Activated CD4-positive, alpha-beta T cell treated with anti-CD3 and anti-CD28 coated beads, Interleukin-2, amount 10 ng/mL, durations not matched to agents 24 days and 14 days (primary cell): ENCODE measurements around the gene ZCCHC2. TPM values are rescaled to one million over a fixed set of nuclear protein-coding genes. Genes with fewer than 3 reads are reported as not detected.

ENCODE experiments used
- DNase-seq: peaks from one replicate; pipeline ENCODE4 v3.0.0; 2022
- H3K27ac Mint-ChIP-seq: one replicate; pipeline ENCODE4 v1.8.0; 2022; ENCODE audit warnings: mild to moderate bottlenecking, mixed read lengths
- H3K27me3 Mint-ChIP-seq: one replicate; pipeline ENCODE4 v1.8.0; 2022; ENCODE audit warnings: mixed read lengths
- H3K36me3 Mint-ChIP-seq: one replicate; pipeline ENCODE4 v1.8.0; 2022; ENCODE audit warnings: low read depth, mild to moderate bottlenecking, mixed read lengths
- H3K4me1 Mint-ChIP-seq: one replicate; pipeline ENCODE4 v1.8.0; 2021; ENCODE audit warnings: mixed read lengths
- H3K4me3 Mint-ChIP-seq: one replicate; pipeline ENCODE4 v1.8.0; 2022; ENCODE audit warnings: mild to moderate bottlenecking, moderate library complexity, mixed read lengths
- H3K9me3 Mint-ChIP-seq: one replicate; pipeline ENCODE4 v1.8.0; 2021; ENCODE audit warnings: mixed read lengths
- intact Hi-C: fragments of 100-400 bp; cut with micrococcal nuclease; formaldehyde crosslinking; loops from one replicate; pipeline ENCODE4 v1.15.1; 2023
- total RNA-seq: library from RNA; stranded (reverse); gene quantifications from 2 replicates; pipeline ENCODE4 v1.2.3, GENCODE V29; 2022

The ZCCHC2 gene
- 47.0 and 52.8 TPM in 2 replicates for total RNA-seq

GRCh38 chr18:62522504-62523254 is at the start of gene ZCCHC2:
TSS of gene ZCCHC2 (plus strand) at chr18:62523025. CDS start at chr18:62523425, 400 bp downstream.
- Mint-ChIP-seq H3K36me3 (peaks cover 32% of the 10 kb centered on the region), H3K4me1 (peaks cover 21% of the 10 kb centered on the region), H3K4me3 (peak within 1 kb of the TSS; percentile 93), H3K9me3 (peaks cover 10% of the 10 kb centered on the region), H3K27me3 (no peaks in the 10 kb centered on the region), H3K27ac (peak within 1 kb of the TSS; percentile 94)
- peak; percentile 100 for DNase-seq
- intact Hi-C loops: loop anchor here (1.0 to 10.0 kb wide), 10 partner anchors 16 to 900 kb away; partner anchors contain the start of genes BCL2, KDSR, PHLPP1 and TNFRSF11A

GRCh38 chr18:62479574-62479973 is 43.3 kb upstream of the ZCCHC2 start:
- Mint-ChIP-seq H3K9me3 (peaks cover 42% of the 10 kb centered on the region), H3K36me3 (no peaks in the 10 kb centered on the region), H3K4me3 (no peak overlapping the region), H3K27ac (no peak overlapping the region), H3K27me3 (peaks cover 29% of the 10 kb centered on the region), H3K4me1 (no peaks in the 10 kb centered on the region)
- intact Hi-C loops: no loop called here
- DNase-seq: no peak

- H3K27me3 Mint-ChIP-seq: peaks cover 32% of the 10 kb centered on the region
- no peak for DNase-seq
- intact Hi-C loops: no loop called here
These were observed 41.9 kb upstream of the ZCCHC2 start for GRCh38 chr18:62480927-62481326.

GRCh38 chr18:62484941-62485340 is 37.9 kb upstream of the ZCCHC2 start:
- intact Hi-C loops: no loop called here
- peaks cover 32% of the 10 kb centered on the region for H3K9me3 Mint-ChIP-seq
- H3K27ac Mint-ChIP-seq: no peak overlapping the region
- H3K4me1 Mint-ChIP-seq: peaks cover 3% of the 10 kb centered on the region
- no peaks in the 10 kb centered on the region for H3K36me3 Mint-ChIP-seq
- H3K27me3 Mint-ChIP-seq: peaks cover 22% of the 10 kb centered on the region
- H3K4me3 Mint-ChIP-seq: no peak overlapping the region
- DNase-seq: peak; percentile 45

More at GRCh38 chr18:62480927-62481326, 41.9 kb upstream of the ZCCHC2 start:
- Mint-ChIP-seq H3K36me3 (no peaks in the 10 kb centered on the region), H3K4me3 (no peak overlapping the region), H3K27ac (no peak overlapping the region), H3K4me1 (peaks cover 3% of the 10 kb centered on the region), H3K9me3 (peaks cover 41% of the 10 kb centered on the region)

- DNase-seq: no peak
- Mint-ChIP-seq H3K4me1 (peaks cover 3% of the 10 kb centered on the region), H3K27ac (no peak overlapping the region), H3K9me3 (peaks cover 25% of the 10 kb centered on the region), H3K27me3 (peaks cover 19% of the 10 kb centered on the region), H3K36me3 (no peaks in the 10 kb centered on the region), H3K4me3 (no peak overlapping the region)
- intact Hi-C loops: no loop called here
These were observed 37.1 kb upstream of the ZCCHC2 start for GRCh38 chr18:62485684-62486083.

GRCh38 chr18:62486290-62486964 is 36.4 kb upstream of the ZCCHC2 start:
- no peaks in the 10 kb centered on the region for H3K36me3 Mint-ChIP-seq
- intact Hi-C loops: no loop called here

GRCh38 chr18:62487161-62487560 is 35.7 kb upstream of the ZCCHC2 start:
- intact Hi-C loops: no loop called here
- Mint-ChIP-seq H3K27ac (no peak overlapping the region), H3K27me3 (peaks cover 21% of the 10 kb centered on the region), H3K4me1 (peaks cover 3% of the 10 kb centered on the region), H3K36me3 (no peaks in the 10 kb centered on the region), H3K4me3 (no peak overlapping the region), H3K9me3 (peaks cover 12% of the 10 kb centered on the region)
- DNase-seq: no peak

More at GRCh38 chr18:62486290-62486964, 36.4 kb upstream of the ZCCHC2 start:
- H3K4me3 Mint-ChIP-seq: no peak overlapping the region
- peaks cover 19% of the 10 kb centered on the region for H3K9me3 Mint-ChIP-seq
- peaks cover 19% of the 10 kb centered on the region for H3K27me3 Mint-ChIP-seq
- H3K4me1 Mint-ChIP-seq: peaks cover 3% of the 10 kb centered on the region
- DNase-seq: peak; percentile 28
- H3K27ac Mint-ChIP-seq: no peak overlapping the region

- no peaks in the 10 kb centered on the region for H3K36me3 Mint-ChIP-seq
- intact Hi-C loops: no loop called here
These were observed 31.7 kb upstream of the ZCCHC2 start for GRCh38 chr18:62490967-62491695.

GRCh38 chr18:62493033-62493862 is 29.6 kb upstream of the ZCCHC2 start:
- Mint-ChIP-seq H3K4me1 (no peaks in the 10 kb centered on the region), H3K9me3 (no peaks in the 10 kb centered on the region), H3K36me3 (no peaks in the 10 kb centered on the region), H3K27ac (no peak overlapping the region), H3K4me3 (no peak overlapping the region), H3K27me3 (peaks cover 11% of the 10 kb centered on the region)
- peak; percentile 44 for DNase-seq
- intact Hi-C loops: no loop called here

More at GRCh38 chr18:62490967-62491695, 31.7 kb upstream of the ZCCHC2 start:
- Mint-ChIP-seq H3K4me3 (no peak overlapping the region), H3K9me3 (peaks cover 4% of the 10 kb centered on the region), H3K4me1 (no peaks in the 10 kb centered on the region), H3K27me3 (peaks cover 8% of the 10 kb centered on the region), H3K27ac (no peak overlapping the region)
- DNase-seq: peak; percentile 48

GRCh38 chr18:62494764-62495163 is 28.1 kb upstream of the ZCCHC2 start:
- intact Hi-C loops: no loop called here
- Mint-ChIP-seq H3K9me3 (no peaks in the 10 kb centered on the region), H3K4me3 (no peak overlapping the region), H3K4me1 (peaks cover 2% of the 10 kb centered on the region), H3K27me3 (peaks cover 13% of the 10 kb centered on the region), H3K36me3 (no peaks in the 10 kb centered on the region), H3K27ac (no peak overlapping the region)
- no peak for DNase-seq

GRCh38 chr18:62496262-62496661 is 26.6 kb upstream of the ZCCHC2 start:
- peaks cover 2% of the 10 kb centered on the region for H3K4me1 Mint-ChIP-seq

GRCh38 chr18:62497190-62497772 is 25.5 kb upstream of the ZCCHC2 start:
- H3K4me3 Mint-ChIP-seq: no peak overlapping the region
- peak; percentile 40 for DNase-seq
- H3K4me1 Mint-ChIP-seq: peaks cover 2% of the 10 kb centered on the region
- peaks cover 11% of the 10 kb centered on the region for H3K9me3 Mint-ChIP-seq
- peaks cover 10% of the 10 kb centered on the region for H3K36me3 Mint-ChIP-seq
- intact Hi-C loops: no loop called here
- H3K27ac Mint-ChIP-seq: no peak overlapping the region
- peaks cover 14% of the 10 kb centered on the region for H3K27me3 Mint-ChIP-seq

More at GRCh38 chr18:62496262-62496661, 26.6 kb upstream of the ZCCHC2 start:
- intact Hi-C loops: no loop called here
- H3K27ac Mint-ChIP-seq: no peak overlapping the region
- peaks cover 2% of the 10 kb centered on the region for H3K9me3 Mint-ChIP-seq
- peaks cover 16% of the 10 kb centered on the region for H3K27me3 Mint-ChIP-seq
- H3K4me3 Mint-ChIP-seq: no peak overlapping the region
- H3K36me3 Mint-ChIP-seq: peaks cover 1% of the 10 kb centered on the region
- DNase-seq: peak; percentile 26
